B cell (primary cell): ENCODE results near the gene TMEM150C. TPM values are rescaled to one million over a fixed set of nuclear protein-coding genes. Genes with fewer than 3 reads are reported as not detected.

Experiments used
- ATAC-seq: fragments of 200-7000 bp; cut with Tn5 transposase; one replicate; pipeline ENCODE4 v1.10.0; 2021; ENCODE audit warnings: low read depth, mild to moderate bottlenecking, moderate number of reproducible peaks, moderate library complexity
- CTCF ChIA-PET: fragments of 350-600 bp; sonication (Branson Sonifier 250); formaldehyde crosslinking; loops from one replicate; lab custom pipeline; 2021; ENCODE audit warnings: antibody characterized with exemption, inconsistent platforms; lab: Charles Lee
- POLR2A ChIA-PET: fragments of 350-600 bp; sonication (Branson Sonifier 250); formaldehyde crosslinking; loops from one replicate; lab custom pipeline; 2021; ENCODE audit warnings: antibody characterized with exemption; lab: Charles Lee
- DNase-seq: peaks from one replicate; pipeline ENCODE4 v3.0.0; 2013
- H2AFZ ChIP-seq: 2 replicates; pipeline ENCODE4 v1.6.1; 2012; ENCODE audit warnings: mild to moderate bottlenecking, low read depth, low read length; ENCODE audit not compliant: insufficient read depth, poor library complexity, severe bottlenecking
- H3K27ac ChIP-seq, 2 donors: 1 replicate in 1 of 2; 2 replicates in 1 of 2; pipeline ENCODE4 v1.5.1; 2012 to 2013; ENCODE audit warnings: low read length in 2 of 2, mild to moderate bottlenecking in 2 of 2, moderate library complexity in 1 of 2
- H3K27me3 ChIP-seq, 4 experiments: fragments of 200-600 bp in 1 of 4; sonication (generic) in 1 of 4; replicated peaks in 1 of 4; 1 replicate in 2 of 4; 2 replicates in 2 of 4; pipeline versions ENCODE4 v1.6.1 to v1.7.0; 2013 to 2016; ENCODE audit warnings: low read length in 3 of 4, mild to moderate bottlenecking in 2 of 4, mixed read lengths in 1 of 4, moderate library complexity in 1 of 4; ENCODE audit not compliant: insufficient read depth in 4 of 4, control insufficient read depth in 3 of 4; ENCODE audit errors: control extremely low read depth in 1 of 4
- H3K36me3 ChIP-seq, 2 experiments: replicated peaks in 1 of 2; 1 replicate in 1 of 2; 2 replicates in 1 of 2; pipeline versions ENCODE4 v1.6.1 to v1.7.1; 2013; ENCODE audit warnings: low read length in 1 of 2; ENCODE audit not compliant: insufficient read depth in 2 of 2, control insufficient read depth in 1 of 2; ENCODE audit errors: control extremely low read depth in 1 of 2, extremely low read depth in 1 of 2
- H3K4me1 ChIP-seq, 2 donors: fragments of 200-600 bp in 1 of 2; sonication (generic) in 1 of 2; 1 replicate in 1 of 2; 2 replicates in 1 of 2; pipeline versions ENCODE4 v1.5.1 to v1.6.1; 2013 to 2017; ENCODE audit warnings: low read length in 2 of 2; ENCODE audit not compliant: control insufficient read depth in 2 of 2, insufficient read depth in 2 of 2
- H3K4me2 ChIP-seq: replicated peaks from 2 replicates; pipeline ENCODE3; 2012; ENCODE audit warnings: mild to moderate bottlenecking, low read depth, low read length; ENCODE audit not compliant: poor library complexity, severe bottlenecking
- H3K4me3 ChIP-seq, 5 experiments: fragments of 200-600 bp in 1 of 5; sonication (generic) in 1 of 5; 1 replicate in 3 of 5; 2 replicates in 2 of 5; pipeline versions ENCODE4 v1.5.1 to v1.7.0; 2011 to 2016; ENCODE audit warnings: low read length in 4 of 5, mild to moderate bottlenecking in 4 of 5, low read depth in 2 of 5, control low read depth in 1 of 5, moderate library complexity in 1 of 5; ENCODE audit not compliant: insufficient read depth in 1 of 5; ENCODE audit errors: control extremely low read depth in 1 of 5, extremely low read depth in 1 of 5
- H3K79me2 ChIP-seq: fragments of 200-600 bp; sonication (generic); one replicate; pipeline ENCODE4 v1.6.0; 2016; ENCODE audit warnings: low read length; ENCODE audit not compliant: control insufficient read depth, insufficient read depth
- H3K9ac ChIP-seq: fragments of 200-600 bp; sonication (generic); 2 replicates; pipeline ENCODE4 v1.6.1; 2017; ENCODE audit warnings: mild to moderate bottlenecking, low read length, moderate library complexity
- H3K9me3 ChIP-seq, 3 donors: one replicate each; pipeline versions ENCODE4 v1.6.1 to v1.7.1; 2013; ENCODE audit warnings: low read length in 2 of 3; ENCODE audit not compliant: control insufficient read depth in 2 of 3, insufficient read depth in 1 of 3; ENCODE audit errors: control extremely low read depth in 1 of 3
- H4K20me1 ChIP-seq: 2 replicates; pipeline ENCODE4 v1.6.0; 2012; ENCODE audit warnings: mild to moderate bottlenecking, low read length; ENCODE audit not compliant: insufficient read depth, control insufficient read depth, poor library complexity, severe bottlenecking
- H3K27ac Mint-ChIP-seq: one replicate; pipeline ENCODE4 v1.8.0; 2021; ENCODE audit warnings: mixed read lengths
- H3K27me3 Mint-ChIP-seq: one replicate; pipeline ENCODE4 v1.8.0; 2021; ENCODE audit warnings: mixed read lengths
- H3K4me1 Mint-ChIP-seq: one replicate; pipeline ENCODE4 v1.8.0; 2021; ENCODE audit warnings: mixed read lengths
- H3K4me3 Mint-ChIP-seq: one replicate; pipeline ENCODE4 v1.8.0; 2021; ENCODE audit warnings: mixed read lengths
- H3K9me3 Mint-ChIP-seq: one replicate; pipeline ENCODE4 v1.8.0; 2022; ENCODE audit warnings: mixed read lengths; ENCODE audit not compliant: insufficient read depth
- EZH2 ChIP-seq: IDR thresholded peaks from 2 replicates; pipeline ENCODE4 v1.6.1; 2012; ENCODE audit warnings: borderline replicate concordance, low read depth, mild to moderate bottlenecking, moderate library complexity, low read length; ENCODE audit not compliant: insufficient read depth, poor library complexity, severe bottlenecking
- WGBS: methylation state at CpG from one replicate; pipeline ENCODE4 v1.1.5; 2013; ENCODE audit warnings: missing lambda C conversion rate; ENCODE audit not compliant: insufficient coverage; 5-methylcytosine and 5-hydroxymethylcytosine counted together
- intact Hi-C: fragments of 100-400 bp; cut with micrococcal nuclease; formaldehyde crosslinking; loops from one replicate; pipeline ENCODE4 v1.10.0; 2022
- polyA plus RNA-seq: library from polyadenylated mRNA; depleted of rRNA; stranded (reverse); fragments of >200 nt; gene quantifications from 2 replicates; pipeline ENCODE4 v1.2.3, GENCODE V29; 2012
- total RNA-seq, 2 donors: library from RNA; stranded (reverse); fragments of 120-200 nt in 1 of 2; gene quantifications; 1 replicate in 1 of 2; 2 replicates in 1 of 2; pipeline versions ENCODE4 v1.2.3 to v1.2.4, GENCODE V29; 2013 to 2022
- TF ChIP-seq, protein P1 (sequence below): fragments of 200-600 bp; IDR thresholded peaks from one replicate; pipeline ENCODE4 v1.8.0; 2022; ENCODE audit warnings: antibody characterized with exemption, mild to moderate bottlenecking

The TMEM150C gene
- total and polyA plus RNA-seq, 2 donors (not counting 1 experiment from before 2014, with no cell fraction given), result 0.04 TPM; not detected in 1

- CTCF ChIA-PET, result no interaction called here
- H3K4me3 Mint-ChIP-seq, result no peak overlapping the region
- TF ChIP-seq, protein P1, sequence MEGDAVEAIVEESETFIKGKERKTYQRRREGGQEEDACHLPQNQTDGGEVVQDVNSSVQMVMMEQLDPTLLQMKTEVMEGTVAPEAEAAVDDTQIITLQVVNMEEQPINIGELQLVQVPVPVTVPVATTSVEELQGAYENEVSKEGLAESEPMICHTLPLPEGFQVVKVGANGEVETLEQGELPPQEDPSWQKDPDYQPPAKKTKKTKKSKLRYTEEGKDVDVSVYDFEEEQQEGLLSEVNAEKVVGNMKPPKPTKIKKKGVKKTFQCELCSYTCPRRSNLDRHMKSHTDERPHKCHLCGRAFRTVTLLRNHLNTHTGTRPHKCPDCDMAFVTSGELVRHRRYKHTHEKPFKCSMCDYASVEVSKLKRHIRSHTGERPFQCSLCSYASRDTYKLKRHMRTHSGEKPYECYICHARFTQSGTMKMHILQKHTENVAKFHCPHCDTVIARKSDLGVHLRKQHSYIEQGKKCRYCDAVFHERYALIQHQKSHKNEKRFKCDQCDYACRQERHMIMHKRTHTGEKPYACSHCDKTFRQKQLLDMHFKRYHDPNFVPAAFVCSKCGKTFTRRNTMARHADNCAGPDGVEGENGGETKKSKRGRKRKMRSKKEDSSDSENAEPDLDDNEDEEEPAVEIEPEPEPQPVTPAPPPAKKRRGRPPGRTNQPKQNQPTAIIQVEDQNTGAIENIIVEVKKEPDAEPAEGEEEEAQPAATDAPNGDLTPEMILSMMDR, result no peak
- no peak for TF ChIP-seq EZH2
- H3K27me3 Mint-ChIP-seq, result peaks cover 4% of the 10 kb centered on the region
- H3K9me3 Mint-ChIP-seq, result no peaks in the 10 kb centered on the region
- H3K4me1 Mint-ChIP-seq, result no peaks in the 10 kb centered on the region
- Histone ChIP-seq H3K27me3 (peaks cover 0 to 3% (median 0%) of the 10 kb centered on the region in 4 experiments), H3K4me1 (no peaks in the 10 kb centered on the region), H3K9ac (no peak overlapping the region), H3K79me2 (no peaks in the 10 kb centered on the region), H3K4me3 (no peak overlapping the region), H2AFZ (no peak overlapping the region), H4K20me1 (no peaks in the 10 kb centered on the region), H3K9me3 (no peaks in the 10 kb centered on the region), H3K4me2 (no peak overlapping the region), H3K27ac (no peak overlapping the region), H3K36me3 (no peaks in the 10 kb centered on the region)
- POLR2A ChIA-PET, result no interaction called here
- H3K27ac Mint-ChIP-seq, result no peak overlapping the region
- WGBS, result 73% methylated on average over 3 of the region's 3 CpGs
- DNase-seq (no peak), ATAC-seq (no peak)
- intact Hi-C loops, result no loop called here
Observed at GRCh38 chr4:82529322-82529721, 32.5 kb downstream of the TMEM150C start.

DNA sequence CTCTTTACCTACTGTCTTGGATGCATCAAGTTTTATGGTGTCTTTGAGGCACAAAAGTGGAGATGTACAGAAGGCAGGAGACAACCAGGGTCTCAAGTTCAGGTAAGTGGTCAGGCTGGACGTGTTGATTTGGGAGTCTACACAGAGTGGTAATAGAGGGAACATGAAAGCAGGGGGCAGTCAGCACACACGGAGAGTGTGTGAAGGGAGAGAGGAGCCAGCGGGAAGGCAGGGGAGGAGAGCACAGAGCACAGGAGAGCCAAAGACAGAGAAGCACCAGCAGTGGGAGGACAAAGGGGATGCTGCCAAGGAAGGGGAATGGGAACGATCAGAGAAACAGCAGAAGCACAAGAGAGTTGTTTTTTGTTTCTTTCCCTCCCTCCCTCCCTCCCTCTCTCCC, 32.9 kb downstream of the TMEM150C start:
- no peaks in the 10 kb centered on the region for H4K20me1 ChIP-seq
- H3K79me2 ChIP-seq, result no peaks in the 10 kb centered on the region
- WGBS, result 89% methylated on average over 3 of the region's 4 CpGs
- no peak overlapping the region for H3K27ac Mint-ChIP-seq
- no peaks in the 10 kb centered on the region for H3K9me3 ChIP-seq
- H3K27me3 Mint-ChIP-seq, result peaks cover 4% of the 10 kb centered on the region
- intact Hi-C loops, result no loop called here
- H3K4me1 Mint-ChIP-seq, result no peaks in the 10 kb centered on the region
- ChIA-PET CTCF (no interaction called here), POLR2A (no interaction called here)
- no peak overlapping the region for H3K9ac ChIP-seq
- DNase-seq (no peak), ATAC-seq (no peak)
- H3K4me3 ChIP-seq, result no peak overlapping the region
- no peaks in the 10 kb centered on the region for H3K4me1 ChIP-seq
- H3K27me3 ChIP-seq, result peaks cover 0 to 3% (median 0%) of the 10 kb centered on the region in 4 experiments
- H3K4me3 Mint-ChIP-seq, result no peak overlapping the region
- no peak overlapping the region for H3K27ac ChIP-seq
- H3K9me3 Mint-ChIP-seq, result no peaks in the 10 kb centered on the region
- no peak overlapping the region for H3K4me2 ChIP-seq
- no peaks in the 10 kb centered on the region for H3K36me3 ChIP-seq
- H2AFZ ChIP-seq, result no peak overlapping the region
- TF ChIP-seq, protein P1, result no peak
- no peak for TF ChIP-seq EZH2
